HEK293T (cell line): ENCODE measurements around the gene KRTAP10-3.

Experiments
- ARNT ChIP-seq: fragments of 450-650 bp; IDR thresholded peaks from 2 replicates; pipeline ENCODE4 v1.6.1; 2017; ENCODE audit warnings: mild to moderate bottlenecking
- BHLHE40 ChIP-seq: fragments of 450-650 bp; IDR thresholded peaks from 2 replicates; pipeline ENCODE4 v1.6.1; 2016; ENCODE audit warnings: mild to moderate bottlenecking, moderate library complexity, borderline replicate concordance
- CTBP1 ChIP-seq: fragments of 450-650 bp; IDR thresholded peaks from 2 replicates; pipeline ENCODE4 v1.6.1; 2016; ENCODE audit warnings: borderline replicate concordance
- ELF4 ChIP-seq: fragments of 450-650 bp; IDR thresholded peaks from 2 replicates; pipeline ENCODE4 v1.6.1; 2017; ENCODE audit warnings: antibody characterized with exemption
- FOXM1 ChIP-seq: fragments of 450-650 bp; IDR thresholded peaks from 2 replicates; pipeline ENCODE4 v1.6.1; 2017; ENCODE audit warnings: mild to moderate bottlenecking, borderline replicate concordance
- HDGF ChIP-seq: fragments of 450-650 bp; IDR thresholded peaks from 2 replicates; pipeline ENCODE4 v1.6.1; 2017; ENCODE audit warnings: antibody characterized with exemption, borderline replicate concordance
- L3MBTL2 ChIP-seq: fragments of 450-650 bp; conservative IDR thresholded peaks from 2 replicates; pipeline ENCODE4 v1.6.1; 2016; ENCODE audit warnings: mild to moderate bottlenecking
- NFRKB ChIP-seq: fragments of 450-650 bp; IDR thresholded peaks from 2 replicates; pipeline ENCODE4 v1.6.1; 2016; ENCODE audit warnings: mild to moderate bottlenecking, moderate library complexity
- SP1 ChIP-seq: fragments of 450-650 bp; IDR thresholded peaks from 2 replicates; pipeline ENCODE4 v1.6.1; 2017
- TARDBP ChIP-seq: fragments of 450-650 bp; IDR thresholded peaks from 2 replicates; pipeline ENCODE4 v1.6.1; 2016
- ZNF384 ChIP-seq: fragments of 450-650 bp; IDR thresholded peaks from 2 replicates; pipeline ENCODE4 v1.6.1; 2016

GRCh38 chr21:44525391-44526095, 33.1 kb downstream of the KRTAP10-3 start:
- TF ChIP-seq SP1 (no peak), NFRKB (no peak), ZNF384 (no peak), ELF4 (no peak), CTBP1 (no peak), BHLHE40 (no peak), HDGF (no peak), FOXM1 (no peak), L3MBTL2 (no peak), ARNT (no peak), TARDBP (no peak)
